HepG2 (cell line): ENCODE data around the gene PEX11A. TPM values are rescaled to one million over a fixed set of nuclear protein-coding genes. Genes with fewer than 3 reads are reported as not detected.

Experiments used
- ATAC-seq: fragments of 200-7000 bp; cut with Tn5 transposase; 3 replicates; pipeline ENCODE4 v1.9.1; 2020; ENCODE audit warnings: mild to moderate bottlenecking, moderate library complexity
- BruUV-seq: library from RNA; stranded (reverse); fragments of 400-500 nt; replicated peaks from 2 replicates; lab custom pipeline; 2021; lab: Mats Ljungman, UMichigan
- CTCF ChIA-PET: fragments of 300-600 bp; formaldehyde crosslinking; extraction: SDS; loops from one replicate; lab custom pipeline; 2021; ENCODE audit warnings: low total read pairs, inconsistent platforms, low intra/inter-chr PET ratio; lab: Yijun Ruan, JAX
- POLR2A ChIA-PET: fragments of 350-600 bp; sonication (Branson Sonifier 250); formaldehyde crosslinking; loops from one replicate; lab custom pipeline; 2020; ENCODE audit warnings: antibody characterized with exemption, inconsistent platforms; lab: Yijun Ruan, JAX
- DNase-seq: peaks from one replicate; pipeline ENCODE4 v3.0.0-alpha.2; 2015; ENCODE audit warnings: low spot score
- FAIRE-seq: peaks from 3 replicates; lab custom pipeline; 2011; peaks lifted over from hg19 to GRCh38; lab: Jason Lieb, UNC
- H2AFZ ChIP-seq: one replicate; pipeline ENCODE4 v1.6.1; 2011; ENCODE audit warnings: low read length, inconsistent platforms
- H3K27ac ChIP-seq: fragments of 300-600 bp; 3 replicates; pipeline ENCODE4 v1.8.0; 2011; ENCODE audit warnings: mixed run types, mild to moderate bottlenecking, mixed read lengths, low read length, inconsistent platforms; ENCODE audit not compliant: insufficient read depth; ENCODE audit errors: extremely low read length
- H3K27me3 ChIP-seq, 2 experiments: fragments of 200-600 bp in 1 of 2; 2 replicates in 1 of 2; 3 replicates in 1 of 2; pipeline versions ENCODE4 v1.6.0 to v1.8.0; 2011; ENCODE audit warnings: low read length in 2 of 2, mild to moderate bottlenecking in 2 of 2, moderate library complexity in 2 of 2, inconsistent platforms in 1 of 2; ENCODE audit not compliant: insufficient read depth in 2 of 2, control insufficient read depth in 1 of 2
- H3K36me3 ChIP-seq, 2 experiments: fragments of 200-600 bp in 1 of 2; replicated peaks in 1 of 2; 2 replicates in 1 of 2; 3 replicates in 1 of 2; pipeline versions ENCODE4 v1.5.1 to v1.8.0; 2011; ENCODE audit warnings: low read length in 2 of 2, inconsistent platforms in 1 of 2; ENCODE audit not compliant: insufficient read depth in 2 of 2, control insufficient read depth in 1 of 2
- H3K4me1 ChIP-seq: 2 replicates; pipeline ENCODE4 v1.5.1; 2012; ENCODE audit warnings: low read length, inconsistent platforms; ENCODE audit not compliant: insufficient read depth
- H3K4me2 ChIP-seq: 2 replicates; pipeline ENCODE4 v1.6.0; 2011; ENCODE audit warnings: low read depth, low read length, inconsistent platforms
- H3K4me3 ChIP-seq, 3 experiments: fragments of 200-600 bp in 1 of 3; sonication (generic), shearing (Covaris generic) in 1 of 3; replicated peaks in 1 of 3; 2 replicates each; pipeline ENCODE4 v1.5.1; 2011 to 2016; ENCODE audit warnings: low read length in 3 of 3, inconsistent platforms in 2 of 3, low read depth in 2 of 3, mild to moderate bottlenecking in 2 of 3, control low read depth in 1 of 3, mixed read lengths in 1 of 3; ENCODE audit not compliant: insufficient read depth in 1 of 3
- H3K79me2 ChIP-seq: one replicate; pipeline ENCODE4 v1.6.1; 2011; ENCODE audit warnings: low read length, inconsistent platforms; ENCODE audit not compliant: insufficient read depth
- H3K9ac ChIP-seq: 2 replicates; pipeline ENCODE4 v1.6.0; 2011; ENCODE audit warnings: mild to moderate bottlenecking, low read depth, low read length, inconsistent platforms; ENCODE audit not compliant: insufficient read depth
- H3K9me3 ChIP-seq: 2 replicates; pipeline ENCODE4 v1.5.1; 2012; ENCODE audit warnings: mild to moderate bottlenecking, low read length
- H4K20me1 ChIP-seq: 2 replicates; pipeline ENCODE4 v1.6.0; 2011; ENCODE audit warnings: inconsistent platforms, mild to moderate bottlenecking, low read length, moderate library complexity; ENCODE audit not compliant: insufficient read depth
- ATF4 ChIP-seq, 2 experiments: fragments of 450-650 bp in 1 of 2; sonication (generic) in 1 of 2; formaldehyde crosslinking; IDR thresholded peaks; 2 replicates each; pipeline versions ENCODE4 v1.5.0 to v1.8.0; 2020 to 2022; ENCODE audit warnings: mild to moderate bottlenecking in 1 of 2, missing genetic modification reagents in 1 of 2
- ELF1 ChIP-seq: sonication (generic); formaldehyde crosslinking; IDR thresholded peaks from 2 replicates; pipeline ENCODE4 v1.4.0; 2020; ENCODE audit warnings: missing genetic modification reagents
- HCFC1 ChIP-seq: fragments of 150-350 bp; IDR thresholded peaks from 2 replicates; pipeline ENCODE4 v1.6.1; 2014; ENCODE audit warnings: low read depth, low read length
- JUND ChIP-seq: sonication (generic); formaldehyde crosslinking; IDR thresholded peaks from 2 replicates; pipeline ENCODE4 v1.8.0; 2022; ENCODE audit warnings: mild to moderate bottlenecking, missing genetic modification reagents
- NAIF1 ChIP-seq: sonication (generic); formaldehyde crosslinking; IDR thresholded peaks from 2 replicates; pipeline ENCODE4 v1.5.0; 2020; ENCODE audit warnings: mild to moderate bottlenecking, missing genetic modification reagents, borderline replicate concordance
- RFX5 ChIP-seq: IDR thresholded peaks from 2 replicates; pipeline ENCODE4 v1.6.1; 2011; ENCODE audit warnings: low read depth, low read length, improper control_type of control experiment
- TARDBP ChIP-seq: sonication (generic); formaldehyde crosslinking; IDR thresholded peaks from 2 replicates; pipeline ENCODE4 v1.8.0; 2022; ENCODE audit warnings: mild to moderate bottlenecking, missing genetic modification reagents
- ZBTB10 ChIP-seq: sonication (generic); formaldehyde crosslinking; IDR thresholded peaks from 2 replicates; pipeline ENCODE4 v1.4.0; 2020; ENCODE audit warnings: missing genetic modification reagents, borderline replicate concordance
- ZBTB26 ChIP-seq: IDR thresholded peaks from 2 replicates; pipeline ENCODE4 v1.6.1; 2016; ENCODE audit warnings: missing compliant biosample characterization, missing genetic modification reagents, borderline replicate concordance
- ZFP1 ChIP-seq: IDR thresholded peaks from 2 replicates; pipeline ENCODE4 v1.6.1; 2016
- ZMYM3 ChIP-seq: sonication (generic); formaldehyde crosslinking; IDR thresholded peaks from 2 replicates; pipeline ENCODE4 v1.5.1; 2020; ENCODE audit warnings: mild to moderate bottlenecking, missing genetic modification reagents
- ZNF121 ChIP-seq: sonication (generic); formaldehyde crosslinking; IDR thresholded peaks from 2 replicates; pipeline ENCODE4 v1.5.0; 2020; ENCODE audit warnings: mild to moderate bottlenecking, missing genetic modification reagents
- ZNF431 ChIP-seq: sonication (generic); formaldehyde crosslinking; IDR thresholded peaks from 2 replicates; pipeline ENCODE4 v1.9.0; 2022; ENCODE audit warnings: missing genetic modification reagents, low read depth, mild to moderate bottlenecking, borderline replicate concordance
- ZNF547 ChIP-seq: sonication (generic); formaldehyde crosslinking; IDR thresholded peaks from 2 replicates; pipeline ENCODE4 v1.5.1; 2020; ENCODE audit warnings: mild to moderate bottlenecking, missing genetic modification reagents
- ZNF557 ChIP-seq: sonication (generic); formaldehyde crosslinking; IDR thresholded peaks from 2 replicates; pipeline ENCODE4 v1.4.0; 2020; ENCODE audit warnings: missing genetic modification reagents
- ZNF564 ChIP-seq: sonication (generic); formaldehyde crosslinking; IDR thresholded peaks from 2 replicates; pipeline ENCODE4 v1.8.1; 2023; ENCODE audit warnings: mild to moderate bottlenecking, missing genetic modification reagents
- ZNF644 ChIP-seq: IDR thresholded peaks from 2 replicates; pipeline ENCODE4 v1.6.1; 2016; ENCODE audit warnings: low read depth
- ZNF704 ChIP-seq: sonication (generic); formaldehyde crosslinking; IDR thresholded peaks from 2 replicates; pipeline ENCODE4 v1.8.1; 2023; ENCODE audit warnings: mild to moderate bottlenecking, inconsistent platforms, moderate library complexity, missing genetic modification reagents, borderline replicate concordance
- ZNF788 ChIP-seq: sonication (generic); formaldehyde crosslinking; IDR thresholded peaks from 2 replicates; pipeline ENCODE4 v1.5.0; 2020; ENCODE audit warnings: mild to moderate bottlenecking, missing genetic modification reagents, borderline replicate concordance
- WGBS: methylation state at CpG from one replicate; pipeline ENCODE4 v1.1.6; 2017; ENCODE audit warnings: low lambda C conversion rate; 5-methylcytosine and 5-hydroxymethylcytosine counted together
- in situ Hi-C: cut with HindIII; loops from 2 replicates; pipeline ENCODE4 v1.10.0; 2017; ENCODE audit warnings: low pct_unique_long_range_greater_than_20kb; ENCODE audit not compliant: extremely low pct_ligation_motif_present
- intact Hi-C: fragments of 100-400 bp; cut with micrococcal nuclease; formaldehyde crosslinking; loops from one replicate; pipeline ENCODE4 v1.10.0; 2022; ENCODE audit not compliant: unreplicated experiment
- polyA plus RNA-seq, 8 experiments: library from polyadenylated mRNA; depleted of rRNA in 3 of 8; stranded (reverse) in 7 of 8; unstranded in 1 of 8; fragments of >200 nt; fragmentation: Illumina TruSeq in 4 of 8; extraction: Trizol in 4 of 8; gene quantifications; 2 replicates each; pipeline versions ENCODE4 v1.2.1 to v1.2.3, GENCODE V29; 2011 to 2016; ENCODE audit warnings: low read depth in 4 of 8, missing spikeins in 1 of 8, mixed read lengths in 1 of 8; ENCODE audit not compliant: insufficient read depth in 1 of 8
- total RNA-seq, 5 experiments: library from RNA; depleted of rRNA; stranded (reverse); fragments of >200 nt; fragmentation: Illumina TruSeq; extraction: Trizol; gene quantifications; 2 replicates each; pipeline ENCODE4 v1.2.3, GENCODE V29; 2016; ENCODE audit warnings: low read depth in 1 of 5

PEX11A gene
- total and polyA plus RNA-seq, 2 of the 13 experiments (the other 11 are each of a cell fraction or from before 2014, with no cell fraction given): 9.9 to 15.1 TPM

GRCh38 chr15:89677381-89677780, 13.2 kb downstream of the PEX11A start:
- in situ Hi-C loops: no loop called here
- Histone ChIP-seq H3K9ac (no peak overlapping the region), H4K20me1 (no peaks in the 10 kb centered on the region), H2AFZ (no peak overlapping the region), H3K4me1 (peaks cover 66% of the 10 kb centered on the region), H3K36me3 (no peaks in the 10 kb centered on the region), H3K9me3 (no peaks in the 10 kb centered on the region), H3K4me2 (no peak overlapping the region)
- CTCF ChIA-PET: no interaction called here
- TF ChIP-seq ZNF704 (CRISPR knock-in tag) (no peak), ZNF547 (no peak), NAIF1 (CRISPR knock-in tag) (no peak), HCFC1 (no peak), RFX5 (no peak), TARDBP (no peak), ZNF564 (CRISPR knock-in tag) (no peak), JUND (CRISPR knock-in tag) (no peak), ZNF431 (CRISPR knock-in tag) (no peak), ZNF121 (CRISPR knock-in tag) (no peak), ZNF557 (CRISPR knock-in tag) (no peak), ZBTB26 (CRISPR knock-in tag) (no peak), ELF1 (CRISPR knock-in tag) (no peak), ZNF644 (CRISPR knock-in tag) (no peak), ZMYM3 (no peak), ZFP1 (CRISPR knock-in tag) (no peak), ZNF788 (CRISPR knock-in tag) (no peak), ZBTB10 (no peak), ATF4 (CRISPR knock-in tag; IDR thresholded peaks at IDR 0.05) (no peak)
- TF ChIP-seq, all 625 proteins: peak for 0
- BruUV-seq: no TSS peak
- no peaks in the 10 kb centered on the region for H3K79me2 ChIP-seq
- no peak overlapping the region for H3K27ac ChIP-seq
- H3K4me3 ChIP-seq: no peak overlapping the region
- POLR2A ChIA-PET: no interaction called here
- no peak for DNase-seq
- intact Hi-C loops: loop anchor here (10.0 kb wide), 1 partner anchor 183 kb away; the partner anchor contains the start of gene RHCG
- ATAC-seq: no peak
- no peaks in the 10 kb centered on the region for H3K27me3 ChIP-seq
- FAIRE-seq: no peak
- WGBS: 100% methylated on average over 1 of the region's 1 CpG
